K562 (cell line): ENCODE results near the gene STC2.

Experiments used
- ARID3A ChIP-seq: IDR thresholded peaks from 2 replicates; pipeline ENCODE4 v1.6.1; 2012; ENCODE audit warnings: low read depth, low read length, improper control_type of control experiment, borderline replicate concordance
- EP300 ChIP-seq: IDR thresholded peaks from 2 replicates; pipeline ENCODE4 v1.6.1; 2012; ENCODE audit warnings: low read length, improper control_type of control experiment
- FIP1L1 ChIP-seq: fragments of 200-400 bp; formaldehyde crosslinking; IDR thresholded peaks from 2 replicates; pipeline ENCODE4 v1.6.1; 2018; ENCODE audit warnings: mild to moderate bottlenecking, low read depth, low read length; ENCODE audit not compliant: poor library complexity, severe bottlenecking
- KLF10 ChIP-seq: fragments of 250-450 bp; sonication (Bioruptor Pico); IDR thresholded peaks from 2 replicates; pipeline ENCODE4 v1.6.1; 2021; ENCODE audit warnings: matching md5 sums
- NFRKB ChIP-seq: fragments of 450-650 bp; IDR thresholded peaks from 2 replicates; pipeline ENCODE4 v1.6.1; 2016; ENCODE audit warnings: low read depth
- NRF1 ChIP-seq, 2 experiments: fragments of 450-650 bp; IDR thresholded peaks in 1 of 2; conservative IDR thresholded peaks in 1 of 2; 2 replicates each; pipeline ENCODE4 v1.6.1; 2014; ENCODE audit warnings: mild to moderate bottlenecking in 2 of 2
- RBFOX2 ChIP-seq: fragments of 200-400 bp; formaldehyde crosslinking; IDR thresholded peaks from 2 replicates; pipeline ENCODE4 v1.6.1; 2017; ENCODE audit warnings: low read depth, mild to moderate bottlenecking, low read length, moderate library complexity
- SREBF1 ChIP-seq: fragments of 150-350 bp; IDR thresholded peaks from 2 replicates; pipeline ENCODE4 v1.6.1; 2014; ENCODE audit warnings: antibody characterized with exemption, low read depth, low read length, borderline replicate concordance
- ZBTB7A ChIP-seq: IDR thresholded peaks from 2 replicates; pipeline ENCODE4 v1.6.1; 2011; ENCODE audit warnings: low read depth, mild to moderate bottlenecking, low read length, moderate library complexity, borderline replicate concordance; ENCODE audit not compliant: control insufficient read depth

GRCh38 chr5:173310861-173311785, 17.1 kb downstream of the STC2 start:
- TF ChIP-seq ZBTB7A = no peak
- no peak for TF ChIP-seq SREBF1
- no peak for TF ChIP-seq FIP1L1
- no peak for TF ChIP-seq KLF10
- no peak for TF ChIP-seq NFRKB
- TF ChIP-seq RBFOX2 = no peak
- TF ChIP-seq ARID3A = no peak
- TF ChIP-seq EP300 = no peak
- TF ChIP-seq NRF1 (conservative IDR thresholded peaks at IDR 0.05 in 1 of 2, IDR thresholded peaks at IDR 0.05 in 1 of 2) = no peak
